IMR-90 (cell line): Measurements from ENCODE around the gene MAML2. TPM values are rescaled to one million over a fixed set of nuclear protein-coding genes. Genes with fewer than 3 reads are reported as not detected.

Experiments
- ATAC-seq: fragments of 200-7000 bp; cut with Tn5 transposase; 2 replicates; pipeline ENCODE4 v1.9.1; 2020; ENCODE audit warnings: low read depth, mild to moderate bottlenecking, moderate library complexity
- BruUV-seq: library from RNA; stranded (reverse); fragments of 400-500 nt; replicated peaks from 2 replicates; lab custom pipeline; 2021; lab: Mats Ljungman, UMichigan
- CTCF ChIA-PET: fragments of 300-600 bp; formaldehyde crosslinking; extraction: SDS; loops from one replicate; lab custom pipeline; 2021; ENCODE audit warnings: antibody characterized with exemption; lab: Yijun Ruan, JAX
- POLR2A ChIA-PET: fragments of 300-600 bp; sonication (Branson Sonifier 250); formaldehyde crosslinking; loops from one replicate; lab custom pipeline; 2022; ENCODE audit warnings: antibody characterized with exemption; ENCODE audit not compliant: unreplicated experiment; lab: Charles Lee
- DNase-seq: peaks from one replicate; pipeline ENCODE4 v3.0.0; 2013
- H2AFZ ChIP-seq: replicated peaks from 2 replicates; pipeline ENCODE3; 2013; ENCODE audit warnings: low read length, mild to moderate bottlenecking; ENCODE audit not compliant: poor library complexity
- H2AK5ac ChIP-seq: 2 replicates; pipeline ENCODE4 v1.6.1; 2013; ENCODE audit warnings: low read depth, low read length, inconsistent platforms
- H2AK9ac ChIP-seq: replicated peaks from 2 replicates; pipeline ENCODE3; 2013; ENCODE audit warnings: mild to moderate bottlenecking, low read depth, low read length, moderate library complexity; ENCODE audit not compliant: poor library complexity
- H2BK120ac ChIP-seq: 2 replicates; pipeline ENCODE4 v1.6.1; 2013; ENCODE audit warnings: low read depth, low read length, inconsistent platforms
- H2BK15ac ChIP-seq: 3 replicates; pipeline ENCODE4 v1.6.1; 2013; ENCODE audit warnings: low read depth, low read length, inconsistent platforms
- H2BK20ac ChIP-seq: 2 replicates; pipeline ENCODE4 v1.6.1; 2013; ENCODE audit warnings: low read depth, mild to moderate bottlenecking, inconsistent platforms, low read length, moderate library complexity
- H2BK5ac ChIP-seq: 2 replicates; pipeline ENCODE4 v1.6.1; 2013; ENCODE audit warnings: mild to moderate bottlenecking, low read depth, low read length, inconsistent platforms; ENCODE audit not compliant: poor library complexity, severe bottlenecking
- H3K14ac ChIP-seq: replicated peaks from 2 replicates; pipeline ENCODE4 v1.6.1; 2013; ENCODE audit warnings: low read depth, low read length, inconsistent platforms
- H3K18ac ChIP-seq: 2 replicates; pipeline ENCODE4 v1.6.1; 2013; ENCODE audit warnings: low read depth, low read length, control low read depth
- H3K23ac ChIP-seq: 2 replicates; pipeline ENCODE4 v1.6.1; 2013; ENCODE audit warnings: low read depth, low read length, inconsistent platforms
- H3K27ac ChIP-seq: 2 replicates; pipeline ENCODE4 v1.5.1; 2013; ENCODE audit warnings: mild to moderate bottlenecking, control low read depth, low read length; ENCODE audit not compliant: insufficient read depth
- H3K27me3 ChIP-seq: 2 replicates; pipeline ENCODE4 v1.6.1; 2013; ENCODE audit warnings: low read length; ENCODE audit not compliant: control insufficient read depth, insufficient read depth
- H3K36me3 ChIP-seq: 2 replicates; pipeline ENCODE4 v1.6.1; 2013; ENCODE audit warnings: low read length, mixed read lengths; ENCODE audit not compliant: control insufficient read depth, insufficient read depth
- H3K4ac ChIP-seq: 2 replicates; pipeline ENCODE4 v1.6.1; 2013; ENCODE audit warnings: low read depth, low read length, inconsistent platforms
- H3K4me1 ChIP-seq: 2 replicates; pipeline ENCODE4 v1.6.1; 2013; ENCODE audit warnings: low read length, mixed read lengths; ENCODE audit not compliant: control insufficient read depth, insufficient read depth
- H3K4me2 ChIP-seq: 2 replicates; pipeline ENCODE4 v1.6.1; 2013; ENCODE audit warnings: low read depth, mild to moderate bottlenecking, control low read depth, low read length, moderate library complexity
- H3K4me3 ChIP-seq: 2 replicates; pipeline ENCODE4 v1.5.1; 2013; ENCODE audit warnings: low read depth, mild to moderate bottlenecking, control low read depth, low read length, moderate library complexity; ENCODE audit not compliant: insufficient read depth
- H3K56ac ChIP-seq: 2 replicates; pipeline ENCODE4 v1.6.1; 2013; ENCODE audit warnings: low read length, inconsistent platforms; ENCODE audit not compliant: insufficient read depth; ENCODE audit errors: extremely low read depth
- H3K79me1 ChIP-seq, 2 experiments: 2 replicates each; pipeline ENCODE4 v1.6.1; 2013; ENCODE audit warnings: low read length in 2 of 2, inconsistent platforms in 1 of 2, low read depth in 1 of 2
- H3K9ac ChIP-seq: 2 replicates; pipeline ENCODE4 v1.6.1; 2013; ENCODE audit warnings: low read depth, low read length, control low read depth
- H3K9me1 ChIP-seq: 2 replicates; pipeline ENCODE4 v1.6.1; 2013; ENCODE audit warnings: low read length, inconsistent platforms; ENCODE audit not compliant: insufficient read depth
- H3K9me3 ChIP-seq: 2 replicates; pipeline ENCODE4 v1.6.1; 2013; ENCODE audit warnings: low read length; ENCODE audit not compliant: control insufficient read depth, insufficient read depth
- H4K20me1 ChIP-seq: 2 replicates; pipeline ENCODE4 v1.6.1; 2013; ENCODE audit warnings: low read length, inconsistent platforms; ENCODE audit not compliant: insufficient read depth
- H4K5ac ChIP-seq: 2 replicates; pipeline ENCODE4 v1.6.1; 2013; ENCODE audit warnings: mild to moderate bottlenecking, low read depth, low read length, control low read depth
- H4K8ac ChIP-seq, 2 experiments: 2 replicates each; pipeline ENCODE4 v1.6.1; 2013; ENCODE audit warnings: low read depth in 2 of 2, low read length in 2 of 2, control low read depth in 1 of 2, inconsistent platforms in 1 of 2
- H4K91ac ChIP-seq: 2 replicates; pipeline ENCODE4 v1.6.1; 2013; ENCODE audit warnings: low read depth, low read length, inconsistent platforms; ENCODE audit not compliant: insufficient read depth
- BHLHE40 ChIP-seq: fragments of 150-350 bp; IDR thresholded peaks from 2 replicates; pipeline ENCODE4 v1.6.1; 2016; ENCODE audit warnings: mild to moderate bottlenecking, low read depth, low read length
- CEBPB ChIP-seq: IDR thresholded peaks from 2 replicates; pipeline ENCODE4 v1.6.1; 2012; ENCODE audit warnings: low read depth, low read length, improper control_type of control experiment
- CTCF ChIP-seq: conservative IDR thresholded peaks from 2 replicates; pipeline ENCODE4 v1.5.1; 2012; ENCODE audit warnings: mild to moderate bottlenecking, low read depth, low read length, improper control_type of control experiment
- ELK1 ChIP-seq: fragments of 150-350 bp; IDR thresholded peaks from 2 replicates; pipeline ENCODE4 v1.6.1; 2016; ENCODE audit warnings: low read depth, mild to moderate bottlenecking, low read length, moderate library complexity, borderline replicate concordance
- FOS ChIP-seq: fragments of 150-350 bp; IDR thresholded peaks from 2 replicates; pipeline ENCODE4 v1.6.1; 2016; ENCODE audit warnings: low read depth, low read length
- MAFK ChIP-seq: IDR thresholded peaks from 2 replicates; pipeline ENCODE4 v1.6.1; 2012; ENCODE audit warnings: low read depth, low read length, improper control_type of control experiment
- MAZ ChIP-seq: IDR thresholded peaks from 2 replicates; pipeline ENCODE4 v1.6.1; 2012; ENCODE audit warnings: low read depth, mild to moderate bottlenecking, low read length, improper control_type of control experiment, moderate library complexity, borderline replicate concordance
- MXI1 ChIP-seq: IDR thresholded peaks from 2 replicates; pipeline ENCODE4 v1.6.1; 2012; ENCODE audit warnings: low read depth, mild to moderate bottlenecking, low read length, moderate library complexity, borderline replicate concordance
- NFE2L2 ChIP-seq: fragments of 150-350 bp; IDR thresholded peaks from 2 replicates; pipeline ENCODE4 v1.6.1; 2016; ENCODE audit warnings: low read depth, mild to moderate bottlenecking, low read length
- POLR2A ChIP-seq: IDR thresholded peaks from 2 replicates; pipeline ENCODE4 v1.6.1; 2012; ENCODE audit warnings: mild to moderate bottlenecking, low read depth, low read length
- RAD21 ChIP-seq: IDR thresholded peaks from 2 replicates; pipeline ENCODE4 v1.6.1; 2012; ENCODE audit warnings: low read length, improper control_type of control experiment
- RCOR1 ChIP-seq: IDR thresholded peaks from 2 replicates; pipeline ENCODE4 v1.6.1; 2012; ENCODE audit warnings: mild to moderate bottlenecking, low read length, improper control_type of control experiment; ENCODE audit not compliant: insufficient replicate concordance
- RFX5 ChIP-seq: IDR thresholded peaks from 2 replicates; pipeline ENCODE4 v1.8.0; 2012; ENCODE audit warnings: low read depth, mild to moderate bottlenecking, low read length, moderate library complexity
- SMC3 ChIP-seq: fragments of 150-350 bp; IDR thresholded peaks from 2 replicates; pipeline ENCODE4 v1.6.1; 2016; ENCODE audit warnings: low read depth, mild to moderate bottlenecking, antibody characterized with exemption, low read length, moderate library complexity
- USF2 ChIP-seq: fragments of 150-350 bp; IDR thresholded peaks from 2 replicates; pipeline ENCODE4 v1.6.1; 2017; ENCODE audit warnings: mild to moderate bottlenecking, antibody characterized with exemption, low read length, low read depth
- WGBS, 2 experiments: methylation state at CpG; one replicate each; pipeline versions ENCODE4 v1.1.5 to v1.1.7; 2013; ENCODE audit warnings: missing lambda C conversion rate in 2 of 2; ENCODE audit not compliant: insufficient read length in 1 of 2; ENCODE audit errors: extremely low coverage in 2 of 2; 5-methylcytosine and 5-hydroxymethylcytosine counted together
- dilution Hi-C: fragments of 300-500 bp; cut with HindIII; formaldehyde crosslinking; loops from one replicate; pipeline ENCODE4 v1.14.3; 2018; ENCODE audit warnings: low sequenced_read_pairs; ENCODE audit not compliant: unreplicated experiment
- in situ Hi-C: fragments of 300-500 bp; cut with MboI; formaldehyde crosslinking; loops from 3 replicates; pipeline ENCODE4 v1.14.3; 2019; ENCODE audit warnings: low sequenced_read_pairs, inconsistent platforms, mixed read lengths
- intact Hi-C: fragments of 100-400 bp; cut with micrococcal nuclease; formaldehyde crosslinking; loops from 2 replicates; pipeline ENCODE4 v1.10.0; 2022
- polyA plus RNA-seq, 3 experiments: library from polyadenylated mRNA; depleted of rRNA; stranded (reverse); fragments of >200 nt; gene quantifications; 2 replicates each; pipeline ENCODE4 v1.2.3, GENCODE V29; 2012; ENCODE audit warnings: low replicate concordance in 1 of 3
- total RNA-seq: library from RNA; depleted of rRNA; stranded (reverse); fragments of >200 nt; gene quantifications from 2 replicates; pipeline ENCODE4 v1.2.3, GENCODE V29; 2012

MAML2 gene
- total and polyA plus RNA-seq, 2 of the 4 experiments (the other 2 are of a cell fraction): 15.0 to 19.5 TPM

- 0 out of 2 replicates have a peak overlapping the region, but pooled peaks have one; percentile 6 for H4K5ac ChIP-seq
- peak overlapping the region; percentile 24; the same call in 1 of the 2 replicates for H4K91ac ChIP-seq
- intact Hi-C loops (no loop called here), in situ Hi-C loops (no loop called here), dilution Hi-C loops (no loop called here)
- peak overlapping the region; percentile 94 for H2BK5ac ChIP-seq
- DNase-seq (no peak), ATAC-seq (no peak)
- TF ChIP-seq RFX5: no peak
- TF ChIP-seq USF2: no peak
- no peak for TF ChIP-seq POLR2A
- TF ChIP-seq ELK1: no peak
- no peak for TF ChIP-seq CTCF
- TF ChIP-seq RAD21: no peak
- no peak for TF ChIP-seq MXI1
- TF ChIP-seq MAZ: no peak
- no peak for TF ChIP-seq RCOR1
- TF ChIP-seq CEBPB: no peak
- no peak for TF ChIP-seq FOS
- no peak for TF ChIP-seq SMC3
- TF ChIP-seq NFE2L2: no peak
- TF ChIP-seq MAFK: no peak
- TF ChIP-seq BHLHE40: no peak
- H3K9ac ChIP-seq: no peak overlapping the region
- no peak overlapping the region for H3K4me2 ChIP-seq
- H3K18ac ChIP-seq: no peak overlapping the region; the same call in 1 of the 2 replicates
- WGBS, 2 experiments: no CpG with 5 or more reads among the region's 7 CpGs
- no peaks in the 10 kb centered on the region for H3K9me3 ChIP-seq
- H3K23ac ChIP-seq: peak overlapping the region; percentile 50; the same call in 1 of the 2 replicates
- H3K4me3 ChIP-seq: no peak overlapping the region
- peak overlapping the region; percentile 58; the same call in 1 of the 2 replicates for H3K4ac ChIP-seq
- H3K4me1 ChIP-seq: peaks cover 37% of the 10 kb centered on the region
- peaks cover 18% of the 10 kb centered on the region for H3K9me1 ChIP-seq
- H3K27ac ChIP-seq: peak overlapping the region; percentile 19; the same call in 1 of the 2 replicates
- no peaks in the 10 kb centered on the region for H3K27me3 ChIP-seq
- peaks cover 2% of the 10 kb centered on the region for H3K36me3 ChIP-seq
- ChIA-PET CTCF (no interaction called here), POLR2A (interaction anchor here (0.6 kb wide), 1 partner anchor 171 kb away, joined by 3 read pairs; no protein-coding TSS in a partner anchor)
- H2BK120ac ChIP-seq: peak overlapping the region; percentile 66
- H3K56ac ChIP-seq: no peak overlapping the region; the same call in 1 of the 2 replicates
- H3K14ac ChIP-seq: peak overlapping the region; percentile 79
- H3K79me1 ChIP-seq: peaks cover 33 to 74% of the 10 kb centered on the region in 2 experiments; a peak in 3 of 4 replicates
- no peaks in the 10 kb centered on the region for H4K20me1 ChIP-seq
- no peak overlapping the region for H2AK9ac ChIP-seq
- no peak overlapping the region for H2AFZ ChIP-seq
- no TSS peak for BruUV-seq
- H4K8ac ChIP-seq: peak overlapping the region in 1 of 2 experiments; percentile 41; a peak in 1 of 4 replicates
- H2AK5ac ChIP-seq: peak overlapping the region; percentile 7; the same call in 1 of the 2 replicates
- 0 out of 3 replicates have a peak overlapping the region, but pooled peaks have one; percentile 77 for H2BK15ac ChIP-seq
- peak overlapping the region; percentile 81; the same call in 1 of the 2 replicates for H2BK20ac ChIP-seq
Observed at GRCh38 chr11:96326959-96327358, 16.0 kb downstream of the MAML2 start.
